OCI-LY1 (cell line): ENCODE data around the gene DFFB.

Source experiments
- H2AFZ ChIP-seq: fragments of 200-600 bp; sonication (generic), shearing (Covaris generic); 2 replicates; pipeline ENCODE4 v1.6.0; 2014; ENCODE audit warnings: antibody characterized with exemption, mild to moderate bottlenecking, low read length
- H3F3A ChIP-seq: fragments of 200-600 bp; sonication (generic), shearing (Covaris generic); 2 replicates; pipeline ENCODE4 v1.6.0; 2014; ENCODE audit warnings: mild to moderate bottlenecking, antibody characterized with exemption, low read length, moderate library complexity; ENCODE audit not compliant: insufficient read depth
- H3K27ac ChIP-seq: fragments of 200-600 bp; sonication (generic); 2 replicates; pipeline ENCODE4 v1.5.1; 2014; ENCODE audit warnings: low read length, mixed run types, mild to moderate bottlenecking, low read depth; ENCODE audit not compliant: poor library complexity, severe bottlenecking
- H3K27me3 ChIP-seq: fragments of 200-600 bp; sonication (generic); 2 replicates; pipeline ENCODE4 v1.6.0; 2014; ENCODE audit warnings: antibody characterized with exemption, mild to moderate bottlenecking, low read length, moderate library complexity; ENCODE audit not compliant: insufficient read depth
- H3K36me3 ChIP-seq: fragments of 200-600 bp; sonication (generic); 2 replicates; pipeline ENCODE4 v1.6.1; 2014; ENCODE audit warnings: mild to moderate bottlenecking, antibody characterized with exemption, low read length, moderate library complexity, mixed read lengths; ENCODE audit not compliant: insufficient read depth
- H3K4me1 ChIP-seq: fragments of 200-600 bp; sonication (generic); 2 replicates; pipeline ENCODE4 v1.5.1; 2014; ENCODE audit warnings: mild to moderate bottlenecking, low read length, moderate library complexity; ENCODE audit not compliant: insufficient read depth, severe bottlenecking
- H3K4me2 ChIP-seq: fragments of 200-600 bp; sonication (generic), shearing (Covaris generic); 2 replicates; pipeline ENCODE4 v1.6.1; 2014; ENCODE audit warnings: low read length
- H3K4me3 ChIP-seq: fragments of 200-600 bp; sonication (generic); 2 replicates; pipeline ENCODE4 v1.5.1; 2014; ENCODE audit warnings: low read length, low read depth, mild to moderate bottlenecking, mixed read lengths; ENCODE audit not compliant: poor library complexity, severe bottlenecking
- H3K79me2 ChIP-seq: fragments of 200-600 bp; shearing (Covaris generic); 2 replicates; pipeline ENCODE4 v1.6.1; 2016; ENCODE audit warnings: mixed run types, low read length, mixed read lengths; ENCODE audit not compliant: insufficient read depth
- H3K9ac ChIP-seq: fragments of 200-600 bp; sonication (generic), shearing (Covaris generic); 2 replicates; pipeline ENCODE4 v1.6.1; 2014; ENCODE audit warnings: mild to moderate bottlenecking, low read length, mixed read lengths
- H3K9me2 ChIP-seq: fragments of 200-600 bp; sonication (generic), shearing (Covaris generic); 2 replicates; pipeline ENCODE4 v1.6.1; 2014; ENCODE audit warnings: low read depth, mild to moderate bottlenecking, low read length, mixed read lengths
- H3K9me3 ChIP-seq: fragments of 200-600 bp; shearing (Covaris generic); 2 replicates; pipeline ENCODE4 v1.6.1; 2014; ENCODE audit warnings: low read length, mixed read lengths
- H4K20me1 ChIP-seq: fragments of 200-600 bp; sonication (generic), shearing (Covaris generic); 2 replicates; pipeline ENCODE4 v1.6.0; 2016; ENCODE audit warnings: mild to moderate bottlenecking, low read length; ENCODE audit not compliant: insufficient read depth
- EZH2 ChIP-seq: fragments of 200-600 bp; sonication (generic), shearing (Covaris generic); IDR thresholded peaks from 2 replicates; pipeline ENCODE4 v1.8.0; 2017; ENCODE audit warnings: borderline replicate concordance, mixed run types, mild to moderate bottlenecking, antibody characterized with exemption, low read length, moderate library complexity, mixed read lengths
- TF ChIP-seq, protein P1 (sequence below): fragments of 200-600 bp; sonication (generic), shearing (Covaris generic); IDR thresholded peaks from 2 replicates; pipeline ENCODE4 v1.5.1; 2017; ENCODE audit warnings: mild to moderate bottlenecking, antibody characterized with exemption, low read length, moderate library complexity, mixed read lengths

Gene DFFB

DNA sequence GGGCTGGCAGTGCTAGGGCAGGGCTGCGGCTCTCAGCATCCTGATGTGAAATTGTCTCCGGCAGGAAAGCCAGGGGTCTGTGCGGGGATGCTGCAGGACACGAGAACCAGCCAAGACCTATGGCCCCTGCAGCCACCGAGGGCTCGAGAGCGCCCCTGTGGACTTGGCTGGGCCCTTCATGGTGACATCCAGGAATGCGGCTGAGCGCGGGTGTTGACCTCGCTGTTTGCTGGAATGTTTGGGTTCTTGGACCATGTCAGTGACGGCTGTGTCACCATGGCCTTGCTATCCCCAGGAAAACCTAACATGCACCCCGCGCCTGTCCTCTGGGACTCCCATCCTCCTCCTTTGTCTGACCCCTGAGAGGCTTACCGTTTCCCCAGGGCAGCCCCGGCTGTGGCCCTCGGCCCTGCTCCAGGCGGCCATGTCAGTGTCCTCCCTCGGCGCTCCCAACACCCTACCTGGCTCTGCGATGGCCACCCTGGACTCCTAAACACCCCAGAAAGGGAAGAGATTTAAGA is 57.1 kb downstream of the DFFB start:
- no peak overlapping the region for H3K4me3 ChIP-seq
- no peak overlapping the region for H3K4me2 ChIP-seq
- H4K20me1 ChIP-seq: no peaks in the 10 kb centered on the region
- H3K9me3 ChIP-seq: no peaks in the 10 kb centered on the region
- H3K4me1 ChIP-seq: peaks cover 30% of the 10 kb centered on the region
- H3K27me3 ChIP-seq: no peaks in the 10 kb centered on the region
- H2AFZ ChIP-seq: no peak overlapping the region
- TF ChIP-seq, protein P1, sequence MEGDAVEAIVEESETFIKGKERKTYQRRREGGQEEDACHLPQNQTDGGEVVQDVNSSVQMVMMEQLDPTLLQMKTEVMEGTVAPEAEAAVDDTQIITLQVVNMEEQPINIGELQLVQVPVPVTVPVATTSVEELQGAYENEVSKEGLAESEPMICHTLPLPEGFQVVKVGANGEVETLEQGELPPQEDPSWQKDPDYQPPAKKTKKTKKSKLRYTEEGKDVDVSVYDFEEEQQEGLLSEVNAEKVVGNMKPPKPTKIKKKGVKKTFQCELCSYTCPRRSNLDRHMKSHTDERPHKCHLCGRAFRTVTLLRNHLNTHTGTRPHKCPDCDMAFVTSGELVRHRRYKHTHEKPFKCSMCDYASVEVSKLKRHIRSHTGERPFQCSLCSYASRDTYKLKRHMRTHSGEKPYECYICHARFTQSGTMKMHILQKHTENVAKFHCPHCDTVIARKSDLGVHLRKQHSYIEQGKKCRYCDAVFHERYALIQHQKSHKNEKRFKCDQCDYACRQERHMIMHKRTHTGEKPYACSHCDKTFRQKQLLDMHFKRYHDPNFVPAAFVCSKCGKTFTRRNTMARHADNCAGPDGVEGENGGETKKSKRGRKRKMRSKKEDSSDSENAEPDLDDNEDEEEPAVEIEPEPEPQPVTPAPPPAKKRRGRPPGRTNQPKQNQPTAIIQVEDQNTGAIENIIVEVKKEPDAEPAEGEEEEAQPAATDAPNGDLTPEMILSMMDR: no peak
- TF ChIP-seq EZH2: no peak
- H3F3A ChIP-seq: no peaks in the 10 kb centered on the region
- H3K9ac ChIP-seq: no peak overlapping the region
- no peak overlapping the region for H3K27ac ChIP-seq
- H3K79me2 ChIP-seq: no peaks in the 10 kb centered on the region
- H3K36me3 ChIP-seq: peaks cover 11% of the 10 kb centered on the region; the same call in 1 of the 2 replicates
- no peaks in the 10 kb centered on the region for H3K9me2 ChIP-seq

DNA sequence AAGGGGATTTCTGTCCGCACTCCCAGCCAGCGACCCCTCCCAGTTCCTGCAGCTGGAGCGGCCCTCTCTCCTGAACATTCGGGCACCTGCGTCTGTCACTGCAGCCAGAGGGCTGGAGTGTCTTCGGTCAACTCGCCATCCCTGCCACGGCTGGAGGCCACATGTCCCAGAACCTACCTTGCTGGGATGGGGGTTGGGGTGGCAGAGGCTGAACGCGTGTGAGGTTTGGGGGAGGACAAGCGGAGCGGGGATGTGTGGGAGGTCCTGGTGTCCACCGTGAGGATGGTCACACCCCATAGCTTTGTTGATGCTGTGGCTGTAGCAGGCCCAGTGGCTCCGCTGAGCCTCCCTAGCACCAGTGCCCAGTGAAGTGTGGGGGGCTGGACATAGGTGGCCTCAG is 57.6 kb downstream of the DFFB start:
- no peaks in the 10 kb centered on the region for H3K27me3 ChIP-seq
- H3K4me2 ChIP-seq: no peak overlapping the region
- no peak overlapping the region for H3K4me3 ChIP-seq
- no peaks in the 10 kb centered on the region for H3F3A ChIP-seq
- no peaks in the 10 kb centered on the region for H3K79me2 ChIP-seq
- H3K4me1 ChIP-seq: peaks cover 25% of the 10 kb centered on the region
- H3K9ac ChIP-seq: no peak overlapping the region
- H3K9me3 ChIP-seq: no peaks in the 10 kb centered on the region
- H2AFZ ChIP-seq: no peak overlapping the region
- no peaks in the 10 kb centered on the region for H3K9me2 ChIP-seq
- H3K27ac ChIP-seq: no peak overlapping the region
- TF ChIP-seq EZH2: no peak
- TF ChIP-seq, protein P1: no peak
- peaks cover 11% of the 10 kb centered on the region; the same call in 1 of the 2 replicates for H3K36me3 ChIP-seq
- no peaks in the 10 kb centered on the region for H4K20me1 ChIP-seq

DNA sequence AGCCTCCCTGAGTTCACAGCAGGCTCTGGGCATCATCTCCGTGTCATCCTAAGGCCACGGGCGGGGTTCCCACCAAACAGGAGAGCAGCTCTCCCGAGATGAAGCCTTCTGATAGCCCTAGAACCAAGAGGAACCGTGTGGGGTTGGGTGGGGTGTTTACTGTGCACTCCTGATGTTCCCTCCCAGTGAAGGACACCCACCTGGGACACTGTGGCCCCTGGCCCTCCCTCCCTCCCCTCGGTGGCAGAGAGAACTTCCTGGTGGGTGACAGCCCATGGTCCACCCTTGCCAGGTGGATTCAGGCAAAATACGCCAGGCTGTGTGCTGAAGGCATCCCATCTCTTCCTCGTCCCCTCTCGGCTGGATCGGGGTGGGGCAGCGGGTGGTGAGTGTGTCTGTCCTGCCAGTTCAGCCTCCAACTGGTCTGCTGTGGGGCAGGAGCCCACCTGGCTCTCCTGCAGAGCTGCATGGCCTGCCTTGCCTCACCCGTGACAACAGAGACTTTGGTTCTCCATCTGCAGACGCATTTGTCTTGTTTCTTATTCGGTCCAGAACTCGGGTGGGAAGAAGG is 58.4 kb downstream of the DFFB start:
- Histone ChIP-seq H3F3A (no peaks in the 10 kb centered on the region), H3K4me2 (no peak overlapping the region), H3K4me3 (no peak overlapping the region), H3K4me1 (peaks cover 18% of the 10 kb centered on the region), H3K9ac (no peak overlapping the region), H4K20me1 (no peaks in the 10 kb centered on the region), H3K27me3 (no peaks in the 10 kb centered on the region), H3K27ac (no peak overlapping the region), H3K36me3 (peaks cover 11% of the 10 kb centered on the region; the same call in 1 of the 2 replicates), H3K9me2 (no peaks in the 10 kb centered on the region), H3K9me3 (no peaks in the 10 kb centered on the region), H2AFZ (no peak overlapping the region), H3K79me2 (no peaks in the 10 kb centered on the region)
- TF ChIP-seq, protein P1: no peak
- TF ChIP-seq EZH2: no peak
